ENCODE measurements around the gene DPH5.

Gene DPH5

DNA sequence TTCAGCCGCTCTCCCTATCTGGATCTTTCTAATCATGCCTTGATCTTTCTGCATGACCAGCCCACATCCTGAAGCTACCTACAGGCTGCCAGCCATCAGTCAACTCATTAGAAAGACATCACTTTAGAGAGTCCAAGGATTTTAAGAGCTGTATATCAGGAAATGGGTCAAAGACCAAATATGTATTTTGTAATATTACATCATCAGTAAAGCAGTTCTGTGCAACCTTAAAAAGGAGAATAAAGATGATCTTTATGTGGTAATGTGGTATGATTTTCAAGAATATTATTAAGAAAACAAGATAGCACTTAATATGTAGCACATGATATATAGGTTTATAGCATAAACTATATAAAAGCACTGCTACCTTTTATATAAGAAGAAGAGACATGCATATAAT is 82.1 kb downstream of the DPH5 start:
- no peak for DNase-seq (ENCODE audit: low read depth, low spot score)

DNA sequence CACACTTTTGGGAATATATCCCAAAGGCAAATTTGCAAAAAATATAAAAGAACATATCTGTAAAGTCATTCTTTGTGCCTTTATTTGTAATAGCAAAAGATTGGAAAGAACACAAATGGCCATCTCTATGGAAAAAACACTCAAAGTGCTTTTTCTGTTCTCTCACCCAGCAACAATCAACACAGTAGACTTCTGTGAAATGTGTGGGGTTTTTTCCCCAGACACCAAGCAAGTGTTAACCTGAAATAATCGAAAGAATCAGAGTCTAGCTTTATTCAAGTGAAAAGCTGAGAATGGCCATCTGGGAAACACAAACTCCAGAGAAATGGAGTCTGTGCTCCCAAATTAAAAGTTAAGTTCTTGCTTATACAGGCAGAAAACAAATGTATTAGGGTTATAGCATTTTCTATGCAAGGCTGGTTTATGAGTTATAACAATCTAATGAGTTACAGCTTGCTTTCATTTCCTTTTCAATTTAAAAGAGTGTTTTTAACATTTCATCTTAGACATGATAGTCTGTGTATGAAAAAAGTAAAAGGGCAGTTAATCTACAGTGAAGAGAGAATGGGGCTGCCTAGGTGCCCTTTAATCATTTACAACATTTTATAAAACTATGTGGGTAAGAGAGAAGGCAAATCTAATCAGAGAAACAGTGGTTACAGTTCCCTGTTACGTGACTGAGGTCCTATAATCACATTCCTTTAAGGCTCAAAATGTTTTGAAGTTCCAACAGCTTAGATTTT is 83.1 kb downstream of the DPH5 start:
- DNase-seq (ENCODE audit: low read depth, low spot score), result no peak

- no peak for DNase-seq (ENCODE audit: low read depth, low spot score)
Measured at GRCh38 chr1:100941580-100942216, 83.9 kb downstream of the DPH5 start.

GRCh38 chr1:100941098-100941527 is 84.5 kb downstream of the DPH5 start:
- no peak for DNase-seq (ENCODE audit: low read depth, low spot score)
